GM21528 (cell line): ENCODE results near the gene FAM170B.

Source experiments
- ATAC-seq: cut with Tn5 transposase; IDR thresholded peaks from one replicate; pipeline ENCODE4 v1.9.1; 2021; ENCODE audit warnings: mild to moderate bottlenecking, moderate library complexity; ENCODE audit not compliant: unreplicated experiment, low FRiP score

Gene FAM170B

GRCh38 chr10:49082766-49083165 is 51.1 kb downstream of the FAM170B start:
- ATAC-seq, result no peak

DNA sequence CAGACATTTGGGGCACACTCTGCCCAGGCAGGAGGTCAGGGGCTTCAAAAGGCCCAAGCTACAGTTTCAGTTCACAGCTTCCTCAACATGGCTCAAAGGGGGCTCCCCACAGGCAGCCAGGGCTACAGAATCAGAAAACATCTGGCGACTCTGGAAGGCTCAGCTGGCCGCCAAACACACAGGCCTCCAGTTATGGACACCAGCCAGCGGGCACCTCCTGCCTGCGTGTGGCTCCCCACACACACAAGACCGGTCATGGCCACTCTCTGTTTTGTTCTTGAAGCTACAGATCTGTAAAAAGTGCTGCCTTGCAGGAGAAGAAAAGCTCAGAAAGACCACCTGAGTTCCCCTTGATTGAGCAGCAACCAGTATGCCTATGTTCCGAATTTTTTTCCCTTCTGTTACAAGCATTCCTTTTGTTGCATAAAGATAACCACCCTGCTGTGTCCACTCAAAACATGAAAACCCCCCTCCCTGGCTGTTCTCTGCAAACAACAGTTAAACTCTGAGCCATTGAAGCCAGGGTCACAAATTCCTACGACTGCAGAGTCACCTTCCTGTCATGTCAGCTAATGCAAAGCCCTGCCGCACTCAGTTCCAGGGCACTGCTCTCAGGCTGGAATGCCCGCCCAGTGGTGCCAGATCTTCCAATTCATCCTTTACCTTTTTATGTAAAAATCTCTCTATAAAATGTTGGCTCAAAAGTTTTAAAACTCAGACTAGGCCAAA is 52.1 kb downstream of the FAM170B start:
- ATAC-seq, result no peak
